DMS 273 treated with DMSO at 0.1 percent for 48 hours (cell line): ENCODE results near the gene NKD1.

Experiments
- DNase-seq: peaks from one replicate; lab custom pipeline; 2025; lab: John Stamatoyannopoulos, UW

NKD1 gene

GRCh38 chr16:50600582-50601283, 52.5 kb downstream of the NKD1 start:
- DNase-seq, result no peak

GRCh38 chr16:50601341-50601740, 53.1 kb downstream of the NKD1 start:
- no peak for DNase-seq

GRCh38 chr16:50602126-50602525, 53.9 kb downstream of the NKD1 start:
- DNase-seq, result no peak

DNA sequence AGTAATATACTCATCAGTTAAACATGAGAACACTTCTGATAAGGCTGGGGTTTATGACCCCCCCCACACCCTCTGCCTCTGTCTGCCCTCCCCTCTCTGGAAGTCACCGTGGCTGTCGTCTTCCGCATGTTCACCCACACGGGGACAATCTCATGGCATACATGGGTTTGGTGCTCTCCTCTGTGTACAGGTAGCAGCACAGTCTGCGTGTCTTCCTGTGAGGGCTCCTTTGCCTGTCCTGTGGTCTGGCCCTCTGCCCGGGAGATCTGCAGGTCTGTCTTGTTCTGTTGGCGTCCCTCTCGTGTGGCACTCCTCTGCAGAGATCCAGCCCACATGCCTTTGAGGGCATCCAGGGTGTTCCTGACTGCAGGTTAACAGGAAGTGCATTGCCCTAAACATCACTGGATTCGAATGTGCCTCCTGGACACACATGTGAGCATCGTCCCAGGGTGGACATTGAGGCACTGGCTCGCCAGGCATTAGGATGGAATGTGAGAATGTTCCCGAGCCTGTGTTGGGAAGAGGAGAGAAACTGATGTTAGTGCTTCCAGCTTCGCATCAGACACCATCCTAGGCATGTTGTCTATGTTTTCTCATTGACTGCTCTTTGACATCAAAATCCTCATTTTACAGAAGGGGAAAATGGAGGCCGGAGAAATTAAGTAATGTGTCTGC, 54.5 kb downstream of the NKD1 start:
- DNase-seq, result no peak

DNA sequence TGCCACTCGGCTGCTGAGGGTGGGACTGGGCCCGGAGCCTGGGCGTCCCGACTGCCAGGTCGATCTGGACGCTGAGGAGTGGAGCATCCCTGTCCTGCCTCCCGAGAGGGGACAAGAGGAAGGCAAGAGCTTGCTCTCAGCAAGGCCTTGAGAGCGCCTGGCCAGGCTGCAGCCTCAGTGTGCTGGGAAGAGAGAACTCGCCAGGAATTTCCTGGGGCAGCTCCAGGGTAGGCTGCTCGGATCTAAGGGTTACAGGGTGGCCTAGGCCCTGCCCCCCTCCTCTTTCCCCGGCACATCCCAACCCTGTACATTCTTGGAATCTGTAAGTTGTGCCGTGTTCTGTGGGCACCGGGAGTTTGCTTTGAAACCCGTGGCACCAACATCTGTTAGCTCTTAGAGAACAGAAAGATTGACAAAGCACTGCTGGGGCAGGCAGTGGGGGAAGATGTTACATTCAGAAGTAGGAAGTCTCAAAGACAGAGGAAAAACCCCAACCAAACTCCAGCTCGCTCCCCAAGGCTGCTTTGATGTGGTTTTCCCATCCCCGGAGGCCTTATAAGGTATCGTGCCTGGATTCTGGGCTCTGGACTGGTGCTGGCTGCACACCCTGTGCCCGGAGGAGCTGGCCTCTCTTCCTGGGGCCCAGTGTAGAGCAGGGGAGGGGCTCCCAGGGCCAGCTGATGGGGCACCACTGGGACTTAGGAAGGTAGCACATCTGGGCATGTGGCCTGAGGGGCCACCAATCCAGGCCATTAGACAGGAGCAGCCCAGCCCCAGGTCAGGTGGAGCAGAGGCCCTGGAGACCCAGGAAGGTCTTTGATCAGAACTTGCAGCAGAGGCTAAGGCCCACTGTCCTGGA, 55.2 kb downstream of the NKD1 start:
- DNase-seq, result no peak

- DNase-seq, result no peak
Measured at GRCh38 chr16:50604065-50604418, 55.8 kb downstream of the NKD1 start.

DNA sequence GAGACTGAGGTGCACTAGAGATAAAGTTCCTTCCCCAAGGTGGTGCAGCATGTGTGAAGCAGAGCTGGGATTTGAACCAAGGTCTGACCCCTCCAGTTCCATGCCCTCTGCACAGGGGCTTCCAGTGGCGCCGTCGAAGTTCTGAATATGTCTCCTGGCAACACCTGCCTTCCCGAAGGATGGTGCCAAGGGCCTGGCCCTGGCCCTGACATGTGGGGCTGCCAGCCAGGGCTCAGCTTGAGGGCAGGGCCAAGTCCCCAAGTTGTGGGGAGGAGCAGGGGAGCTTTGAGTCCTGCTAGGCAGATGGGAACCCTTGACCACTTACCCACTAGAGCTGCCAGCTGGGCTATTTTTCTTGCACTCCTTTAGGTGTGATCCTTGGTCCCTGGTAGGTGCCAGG, 56.4 kb downstream of the NKD1 start:
- DNase-seq, result no peak

- no peak for DNase-seq
Measured at GRCh38 chr16:50605733-50606430, 57.7 kb downstream of the NKD1 start.

GRCh38 chr16:50606431-50607050, 58.3 kb downstream of the NKD1 start:
- no peak for DNase-seq

DNA sequence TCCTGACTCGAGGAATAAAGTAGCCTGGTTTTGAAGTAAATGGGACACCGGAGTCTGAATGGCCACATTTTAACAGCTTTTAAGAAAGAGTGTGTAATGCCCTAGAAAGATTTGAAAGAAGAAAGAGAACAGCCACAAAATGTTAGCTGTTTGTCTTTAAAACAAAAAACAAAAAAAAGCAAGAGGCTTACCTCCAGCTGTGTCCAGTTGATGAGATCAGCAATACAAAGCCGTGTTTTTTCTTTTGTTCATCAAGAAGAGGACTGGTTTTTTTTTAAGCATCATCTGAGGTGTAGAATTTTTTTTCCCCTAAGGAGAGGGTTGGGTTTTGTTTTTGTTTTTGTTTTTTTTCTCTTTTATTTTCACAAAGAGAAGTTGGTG, 58.8 kb downstream of the NKD1 start:
- no peak for DNase-seq

GRCh38 chr16:50607447-50607846, 59.3 kb downstream of the NKD1 start:
- no peak for DNase-seq

DNA sequence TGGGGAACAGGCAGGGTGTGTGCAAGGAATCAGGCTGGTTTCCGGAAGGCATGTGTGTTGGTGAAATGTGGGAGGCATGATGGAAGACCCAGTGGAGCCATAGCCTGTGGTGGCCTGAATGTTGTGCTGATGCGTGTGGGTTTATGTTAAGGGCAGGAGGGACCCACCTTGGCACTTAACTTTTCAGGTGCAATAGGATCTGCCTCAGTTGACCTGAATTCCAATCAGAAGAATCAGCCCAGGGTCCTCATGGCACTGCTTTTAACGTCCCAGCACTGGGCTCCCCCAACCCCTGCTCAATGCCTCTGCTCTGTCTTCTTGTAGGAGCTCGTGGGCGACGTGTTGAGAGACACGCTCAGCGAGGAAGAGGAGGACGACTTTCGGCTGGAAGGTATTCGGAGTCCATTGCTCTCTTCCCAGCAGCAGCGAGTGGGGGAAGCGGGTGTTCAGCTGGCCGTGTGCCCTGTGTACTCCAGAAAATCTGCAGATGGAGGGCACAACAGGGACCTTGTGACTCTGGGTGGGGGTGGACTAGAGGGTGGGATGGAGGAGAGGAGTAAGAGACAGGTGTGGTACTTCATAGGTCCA, 59.9 kb downstream of the NKD1 start:
- no peak for DNase-seq

- DNase-seq, result no peak
Measured at GRCh38 chr16:50609049-50609448, 60.9 kb downstream of the NKD1 start.

GRCh38 chr16:50609471-50609870, 61.3 kb downstream of the NKD1 start:
- DNase-seq, result no peak

DNA sequence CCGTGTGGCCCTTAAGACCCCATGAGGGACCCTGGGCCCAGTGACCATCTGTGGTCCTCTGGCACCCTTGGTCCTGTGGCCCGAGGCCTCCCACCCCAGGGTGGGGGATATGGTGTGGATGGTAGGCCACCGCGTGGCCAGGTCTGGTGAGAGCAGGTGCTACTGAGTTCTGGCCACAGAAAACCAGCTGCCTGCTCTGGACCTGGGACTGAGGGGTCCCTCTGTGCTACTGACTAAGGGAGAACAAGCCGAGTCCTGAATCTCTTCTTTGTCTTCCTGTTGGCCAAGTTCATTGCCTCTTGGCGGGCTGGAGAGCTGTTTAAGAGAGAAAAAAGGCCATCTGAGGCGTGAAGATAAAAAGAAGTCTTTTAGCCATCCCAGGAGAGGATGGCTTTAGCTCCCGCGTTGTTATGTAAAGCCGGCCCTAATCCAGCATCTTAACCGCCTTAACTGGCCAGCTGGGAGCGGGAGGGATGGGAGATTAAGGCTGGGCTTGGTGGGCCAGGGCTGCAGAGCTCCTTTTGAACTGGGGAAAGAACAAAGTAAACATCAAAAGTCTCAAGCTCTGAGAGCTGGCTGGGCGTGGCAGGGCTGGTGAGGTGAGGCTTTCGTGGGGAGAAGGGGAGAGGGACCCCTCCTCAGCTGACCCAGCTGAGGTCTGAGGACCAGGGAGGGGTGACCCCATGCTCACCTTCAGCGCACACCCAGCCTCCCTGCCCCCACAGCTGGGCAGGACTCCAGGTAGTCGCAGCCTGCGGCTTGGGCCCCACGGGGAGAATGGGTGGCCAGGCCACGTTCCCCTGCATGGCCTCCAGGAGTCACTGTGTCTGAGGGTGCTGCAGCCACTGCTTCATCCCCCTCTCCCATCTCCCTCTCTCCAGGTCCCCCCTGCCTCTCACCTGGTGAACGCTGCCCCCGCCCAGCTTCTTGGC, 62.4 kb downstream of the NKD1 start:
- no peak for DNase-seq

DNA sequence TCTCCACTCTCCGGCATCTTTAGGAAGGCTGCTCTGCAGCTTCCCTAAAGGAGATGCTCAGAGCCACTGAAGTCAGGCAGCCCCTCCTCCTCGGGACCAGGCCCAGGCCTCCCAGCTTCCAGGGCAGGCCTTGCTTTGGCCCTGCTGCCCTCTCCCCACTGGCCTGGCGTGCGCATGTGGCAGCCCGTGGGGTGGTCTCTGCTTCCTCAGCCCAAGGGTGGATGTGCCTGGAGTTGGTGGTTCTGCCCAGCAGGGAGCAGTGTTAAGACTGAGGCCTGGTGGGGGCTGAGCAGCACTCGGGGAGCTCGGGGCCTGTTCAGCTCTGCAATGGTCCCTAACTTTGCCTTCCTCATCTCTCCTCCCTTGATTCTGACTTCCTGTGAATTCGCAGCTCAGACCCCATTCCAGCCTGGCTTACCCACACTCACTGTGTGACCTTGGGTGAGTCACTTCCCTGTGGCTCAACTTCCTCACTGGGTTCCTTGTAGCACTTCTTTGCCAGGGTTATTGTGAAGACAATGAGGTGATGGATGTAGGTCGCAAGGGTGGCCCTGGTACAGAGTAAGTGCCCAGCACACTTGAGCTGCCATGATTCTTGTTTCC, 63.2 kb downstream of the NKD1 start:
- no peak for DNase-seq

DNA sequence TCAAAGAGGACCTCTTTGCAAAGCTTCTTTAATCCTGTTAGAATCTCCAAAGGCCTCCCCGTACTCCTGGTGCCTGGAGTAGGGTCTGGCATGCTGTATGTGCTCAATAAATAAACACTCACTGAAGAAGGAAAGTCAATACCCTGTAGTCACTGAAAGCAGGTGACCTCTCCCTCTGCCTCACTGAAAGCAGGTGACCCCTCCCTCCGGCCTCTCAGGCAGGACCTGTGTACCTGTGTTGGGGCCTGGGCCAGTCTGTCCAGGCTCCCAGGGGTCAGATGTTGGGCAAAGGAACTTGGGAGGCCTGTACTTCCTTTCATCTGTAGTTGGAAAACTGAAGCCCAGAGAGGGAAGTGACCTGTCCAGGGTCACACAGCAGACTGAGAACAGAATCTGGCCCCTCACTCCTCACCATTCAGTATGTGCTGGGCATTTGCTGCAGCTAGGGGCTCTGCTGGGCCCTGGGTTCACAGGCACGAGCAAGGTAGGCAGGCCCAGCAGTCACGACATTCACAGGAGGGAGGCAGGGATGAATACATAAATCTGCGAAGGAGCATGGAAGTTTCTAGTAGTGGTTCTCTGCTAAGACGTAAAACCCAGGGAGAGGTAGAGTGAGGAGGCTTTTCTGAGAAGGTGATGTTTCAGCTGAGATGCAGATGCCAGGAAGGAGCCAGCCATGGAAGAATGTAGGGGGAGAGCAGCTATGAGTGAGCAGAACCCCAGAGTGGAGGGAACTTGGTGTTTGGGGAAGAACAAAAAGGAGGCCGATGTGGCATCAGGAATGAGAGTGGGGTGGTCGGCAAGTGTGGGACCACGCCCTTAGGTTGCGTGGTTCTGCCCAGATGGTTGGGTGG, 64.0 kb downstream of the NKD1 start:
- no peak for DNase-seq

DNA sequence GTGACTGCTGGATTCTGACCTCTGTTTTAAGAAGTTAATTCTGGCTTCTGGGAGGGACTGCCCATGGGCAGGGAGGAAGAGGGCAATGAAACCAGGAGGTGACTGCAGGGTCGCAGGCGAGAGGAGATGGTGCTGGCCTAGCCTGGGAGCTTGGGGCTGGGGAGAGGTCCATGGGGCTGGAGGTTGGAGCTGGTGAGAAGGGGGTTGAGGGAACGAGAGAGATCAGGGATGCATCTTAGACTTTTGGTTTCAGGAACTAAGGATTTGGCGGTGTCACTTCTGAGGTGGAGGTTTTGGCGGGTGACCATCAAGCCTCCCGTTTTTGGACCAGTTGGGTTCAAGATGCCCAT, 64.6 kb downstream of the NKD1 start:
- DNase-seq, result no peak

- DNase-seq, result peak; percentile 30
Measured at GRCh38 chr16:50613281-50613963, 65.2 kb downstream of the NKD1 start.
